ENCODE results near the gene LHFPL2.
"Not testable (repeated sequence)": the region's sequence is repeated elsewhere in the genome, so short reads cannot be mapped to it uniquely, and the experiment has no call there.

The LHFPL2 gene

DNA sequence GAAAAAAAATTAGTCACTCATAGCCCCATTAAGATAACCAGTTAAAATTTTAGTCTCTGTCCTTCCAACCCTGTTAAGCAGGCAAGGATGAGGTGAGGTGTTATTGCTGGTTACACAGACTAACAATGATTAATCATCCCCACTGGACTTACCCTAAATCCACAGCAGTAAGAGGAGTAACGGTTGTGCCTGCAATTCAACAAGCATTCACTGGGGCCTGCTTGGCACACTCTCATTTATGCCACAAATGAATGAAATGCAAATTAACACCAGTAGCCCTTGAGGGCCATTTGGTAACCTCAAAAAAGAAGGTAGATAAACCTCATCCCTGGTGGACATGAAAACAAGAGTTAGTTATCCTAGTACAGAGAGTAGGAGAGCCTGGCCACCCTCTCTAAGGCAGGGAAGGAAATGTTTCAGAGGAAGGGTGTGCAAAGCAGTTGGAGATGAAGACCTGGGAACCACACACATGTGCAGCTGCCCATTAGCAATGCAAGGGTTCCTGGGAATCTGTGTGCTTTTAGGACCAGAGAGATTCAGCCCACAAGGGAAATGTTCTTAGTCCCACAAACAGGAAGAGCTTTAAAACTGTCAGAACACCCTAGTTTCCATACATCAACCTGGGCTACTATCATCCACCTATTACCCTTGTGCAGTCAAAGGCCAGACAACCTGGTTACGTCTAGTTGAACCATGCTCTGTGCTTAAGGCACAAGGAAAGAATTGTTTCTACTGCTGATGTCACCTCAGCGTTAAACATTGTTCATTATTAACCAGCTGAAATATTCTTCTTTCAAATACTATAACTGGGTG is 7.7 kb downstream of the LHFPL2 start:
- no peak for DNase-seq (ENCODE audit: low read depth, low spot score)

DNA sequence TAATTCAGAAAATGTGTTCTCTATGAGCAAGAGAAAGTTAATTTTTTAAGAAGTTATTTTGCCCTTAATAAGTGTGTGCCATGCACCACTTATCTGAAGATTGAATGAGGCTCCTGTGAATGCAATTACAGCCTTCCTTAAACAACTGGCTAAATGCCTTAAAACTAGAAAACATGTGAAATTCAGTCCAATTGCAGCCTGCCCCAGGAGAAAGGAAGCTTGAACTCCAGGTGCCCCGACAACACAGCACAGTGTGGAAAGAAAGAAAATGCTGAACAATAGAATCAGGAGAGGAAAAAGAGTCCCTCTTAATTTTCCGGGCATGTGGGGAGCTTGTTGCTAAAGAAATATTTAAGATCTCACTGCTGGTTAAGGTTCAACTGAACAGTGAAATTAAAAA is 8.8 kb downstream of the LHFPL2 start:
- DNase-seq (ENCODE audit: low read depth, low spot score): no peak

DNA sequence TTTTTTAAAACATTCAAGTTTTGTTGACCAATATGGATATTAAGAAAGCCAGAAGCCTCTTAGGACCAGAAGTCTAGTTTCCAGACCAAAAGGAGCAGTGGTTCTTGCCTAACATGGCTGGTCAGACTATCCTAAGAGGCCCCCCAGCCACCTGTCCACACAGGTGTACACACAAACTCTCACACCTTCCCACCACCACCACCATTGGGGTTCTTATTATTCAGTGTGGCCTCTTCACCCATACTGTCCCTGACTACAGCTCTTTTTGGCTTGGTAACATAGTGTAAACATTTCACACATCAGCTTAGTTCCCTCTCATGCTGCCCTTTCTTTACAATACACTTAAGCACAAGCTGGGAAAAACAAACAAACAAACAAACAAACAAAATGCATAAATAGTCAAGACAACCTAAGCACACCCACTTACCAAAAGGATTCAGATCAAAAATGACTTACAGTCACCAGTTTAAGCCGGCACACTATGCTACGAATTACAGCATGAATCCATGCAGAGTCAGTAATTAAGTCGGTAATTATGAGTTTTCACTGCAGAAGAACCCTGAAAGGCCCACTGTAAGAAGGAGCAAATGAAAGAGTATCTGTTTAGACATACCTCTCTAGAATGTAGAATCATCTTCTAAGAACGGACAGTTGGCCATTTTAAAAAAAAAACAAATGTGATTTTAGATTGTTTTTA is 9.5 kb downstream of the LHFPL2 start:
- no peak for DNase-seq (ENCODE audit: low read depth, low spot score)

DNA sequence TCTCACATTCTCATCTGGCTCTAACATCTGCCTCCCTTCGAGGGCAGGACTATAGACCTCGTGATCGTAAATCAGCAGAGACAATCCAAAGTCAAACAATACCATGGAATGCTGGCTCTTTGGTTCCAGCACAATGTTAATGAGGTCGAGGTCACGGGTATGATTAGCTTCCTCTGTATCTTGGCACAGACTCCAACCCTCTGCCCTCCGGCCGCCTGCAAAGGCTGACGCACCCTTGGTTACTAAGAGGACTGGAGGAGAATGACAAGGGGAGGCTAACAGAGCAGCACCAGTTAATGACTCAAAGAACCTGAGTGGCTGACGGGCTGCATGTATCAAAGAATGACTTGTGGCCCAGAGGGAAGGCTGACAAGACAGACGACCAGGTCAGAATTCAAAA is 10.1 kb downstream of the LHFPL2 start:
- DNase-seq (ENCODE audit: low read depth, low spot score): no peak

DNA sequence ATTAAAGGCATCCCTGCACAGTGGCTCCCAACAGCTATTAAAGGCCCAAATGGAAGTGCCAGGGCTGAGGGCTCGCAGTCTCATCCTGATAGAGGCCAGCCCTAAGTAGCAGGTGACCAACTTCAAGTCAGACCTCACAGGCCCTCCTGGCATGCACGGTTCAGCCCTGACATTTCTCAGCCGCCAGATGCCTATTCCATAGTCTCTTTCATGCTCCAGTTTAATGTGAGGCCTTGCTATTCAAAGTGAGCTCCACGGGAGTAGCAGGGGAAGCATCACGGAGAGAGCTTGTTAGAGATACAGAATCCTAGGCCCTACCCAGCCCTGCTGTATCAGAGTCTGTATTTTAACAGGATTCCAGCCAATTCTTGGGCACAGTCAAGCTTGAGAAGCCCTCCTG is 11.1 kb downstream of the LHFPL2 start:
- no peak for DNase-seq (ENCODE audit: low read depth, low spot score)

DNA sequence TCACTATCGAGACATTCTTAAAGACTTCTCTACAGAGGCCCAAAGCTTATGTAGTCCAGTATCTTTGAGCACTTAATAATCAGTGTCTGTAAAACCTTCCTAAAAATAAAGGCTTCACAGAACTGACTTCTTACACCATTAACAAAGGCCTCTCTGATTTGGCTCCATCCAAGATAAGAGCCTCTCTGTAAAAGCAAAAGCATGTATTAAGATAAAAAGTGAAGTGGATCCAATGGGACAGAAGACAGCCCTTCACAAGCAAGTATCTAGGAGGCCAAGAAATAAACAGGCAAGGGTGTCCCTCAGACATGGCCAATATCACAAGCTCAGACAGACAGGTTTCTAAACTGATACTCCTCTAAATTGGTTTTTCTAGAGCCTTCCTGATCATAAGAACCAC is 11.9 kb downstream of the LHFPL2 start:
- no peak for DNase-seq (ENCODE audit: low read depth, low spot score)

DNA sequence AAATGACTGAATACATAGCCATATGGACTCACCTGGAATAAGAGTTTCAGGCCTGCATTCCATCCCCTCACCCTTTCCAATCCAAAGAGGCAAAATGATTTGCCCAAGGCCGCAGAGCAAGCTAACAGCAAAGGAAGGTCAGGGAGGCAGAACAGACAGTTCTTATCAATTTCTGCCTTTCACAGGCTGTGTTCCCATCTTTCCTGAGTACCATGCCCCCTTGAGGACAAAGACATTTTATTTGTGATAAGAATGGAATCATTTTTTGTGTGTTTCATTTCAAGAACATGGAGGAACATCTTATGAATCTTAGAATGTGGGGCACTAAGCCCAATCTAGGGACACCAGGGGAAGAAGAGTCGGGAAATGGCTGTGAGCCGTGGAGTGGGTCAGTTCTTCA is 13.9 kb downstream of the LHFPL2 start:
- no peak for DNase-seq (ENCODE audit: low read depth, low spot score)

DNA sequence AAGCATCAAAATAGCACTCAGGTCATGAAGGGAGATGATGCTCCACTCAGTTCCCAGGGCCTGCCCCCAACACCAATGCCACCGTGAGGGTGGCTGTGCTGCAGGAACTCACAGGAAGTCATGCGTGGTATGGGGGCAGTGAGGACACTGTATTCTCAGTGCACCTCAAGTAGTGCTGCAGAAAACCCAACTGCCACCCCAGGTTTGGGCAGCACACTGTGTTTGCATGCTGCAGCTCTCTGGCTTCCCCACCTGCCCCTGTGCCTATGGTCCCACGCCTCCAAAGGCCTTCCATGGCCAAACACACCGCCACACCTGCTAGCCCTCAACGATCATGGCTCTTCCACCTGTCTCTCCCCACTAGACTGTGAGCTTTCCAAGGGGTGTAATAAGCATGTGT is 14.3 kb downstream of the LHFPL2 start:
- DNase-seq (ENCODE audit: low read depth, low spot score): no peak

DNA sequence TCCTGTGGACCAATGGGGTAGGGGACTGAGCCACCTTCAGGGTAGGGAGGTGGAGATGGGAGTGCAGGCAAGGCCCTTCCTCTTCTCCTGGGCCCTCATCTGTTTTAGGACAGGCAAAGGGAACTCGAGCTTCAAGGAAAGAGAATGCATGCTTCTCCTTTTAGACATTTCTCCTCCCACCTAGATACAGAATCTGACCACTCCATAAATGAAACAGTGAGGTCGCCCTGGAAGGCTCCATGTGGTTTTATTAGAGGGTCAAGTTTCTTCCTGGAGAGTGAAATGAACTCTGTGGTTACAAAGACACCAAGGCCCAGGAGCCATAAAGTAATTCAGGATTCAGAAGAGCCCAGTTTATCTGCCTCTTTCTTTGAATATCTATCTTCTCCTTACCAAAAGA is 14.9 kb downstream of the LHFPL2 start:
- no peak for DNase-seq (ENCODE audit: low read depth, low spot score)

DNA sequence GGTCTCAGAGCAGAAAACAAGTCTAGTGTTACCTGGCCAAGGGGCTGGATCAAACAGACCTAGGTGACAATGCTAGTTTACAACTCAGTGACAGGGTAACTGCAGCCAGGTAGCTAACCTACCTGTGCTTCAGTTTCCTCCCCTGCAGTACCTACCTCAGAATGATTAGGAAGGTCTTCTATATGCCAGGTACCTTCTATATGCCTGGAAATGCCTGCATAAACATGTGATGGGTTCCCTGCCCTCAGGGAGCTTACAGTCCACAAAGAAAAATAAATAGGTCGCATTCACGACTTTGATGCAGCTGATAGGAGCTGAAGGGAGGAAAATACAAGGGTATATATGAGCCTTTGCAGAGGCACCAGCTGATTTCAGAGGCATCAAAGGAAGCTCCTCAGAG is 16.1 kb downstream of the LHFPL2 start:
- DNase-seq (ENCODE audit: low read depth, low spot score): no peak

DNA sequence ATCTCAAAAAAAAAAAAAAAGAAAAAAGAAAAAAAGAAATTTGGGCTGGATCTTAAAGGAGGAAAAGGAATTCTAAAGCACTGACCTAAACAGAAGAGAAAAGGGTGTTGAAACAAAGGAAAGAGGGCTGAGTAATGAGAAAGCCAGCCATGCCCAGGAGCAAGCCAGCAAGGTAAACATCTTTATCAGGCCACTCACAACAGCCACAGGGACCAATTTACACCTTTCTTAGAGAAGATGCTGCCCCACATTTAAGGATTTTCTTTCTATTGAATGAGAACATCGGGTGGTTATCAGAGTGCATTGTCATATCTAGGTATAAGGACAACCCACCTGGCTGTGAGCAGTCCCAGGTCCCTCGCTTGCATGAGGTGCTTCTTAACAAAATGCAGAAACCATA is 16.6 kb downstream of the LHFPL2 start:
- no peak for DNase-seq (ENCODE audit: low read depth, low spot score)

DNA sequence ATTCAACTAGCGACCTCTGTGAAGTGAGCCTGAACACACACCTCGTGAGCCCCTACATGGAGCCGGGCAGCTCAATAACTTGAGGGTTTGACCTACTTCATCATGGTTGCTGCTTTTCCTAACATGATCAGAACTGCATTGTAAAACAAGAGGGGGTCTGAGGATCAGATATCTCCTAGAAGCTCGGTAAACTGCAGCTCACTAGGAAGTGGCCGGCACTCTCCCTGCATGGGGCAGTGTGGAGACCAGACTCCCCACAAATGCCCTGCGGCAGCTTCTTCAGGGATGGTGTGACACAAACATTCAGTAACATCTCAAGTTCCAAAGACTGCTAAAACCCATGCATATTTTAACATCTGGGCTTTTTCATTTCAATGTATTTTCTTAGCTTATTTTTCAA is 18.5 kb downstream of the LHFPL2 start:
- DNase-seq (ENCODE audit: low read depth, low spot score): no peak

DNA sequence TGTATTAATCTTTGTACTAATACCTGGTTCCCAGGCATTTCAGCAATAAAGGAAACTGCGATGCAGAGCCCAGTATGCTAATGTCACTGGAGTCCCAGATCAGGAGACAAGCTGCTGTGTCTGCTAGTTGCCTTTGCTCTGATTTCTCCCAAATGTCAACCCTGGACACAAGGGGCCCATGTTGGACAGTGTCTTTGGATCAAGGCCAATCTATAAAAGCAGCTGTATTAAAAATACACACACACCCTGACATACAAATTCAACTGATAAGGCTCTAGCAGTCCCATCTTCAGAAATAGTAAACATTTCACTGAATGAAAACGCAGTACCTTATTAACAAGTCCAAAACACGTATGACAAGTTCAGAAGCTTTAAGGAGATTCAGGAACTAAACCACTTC is 18.9 kb downstream of the LHFPL2 start:
- DNase-seq (ENCODE audit: low read depth, low spot score): no peak

DNA sequence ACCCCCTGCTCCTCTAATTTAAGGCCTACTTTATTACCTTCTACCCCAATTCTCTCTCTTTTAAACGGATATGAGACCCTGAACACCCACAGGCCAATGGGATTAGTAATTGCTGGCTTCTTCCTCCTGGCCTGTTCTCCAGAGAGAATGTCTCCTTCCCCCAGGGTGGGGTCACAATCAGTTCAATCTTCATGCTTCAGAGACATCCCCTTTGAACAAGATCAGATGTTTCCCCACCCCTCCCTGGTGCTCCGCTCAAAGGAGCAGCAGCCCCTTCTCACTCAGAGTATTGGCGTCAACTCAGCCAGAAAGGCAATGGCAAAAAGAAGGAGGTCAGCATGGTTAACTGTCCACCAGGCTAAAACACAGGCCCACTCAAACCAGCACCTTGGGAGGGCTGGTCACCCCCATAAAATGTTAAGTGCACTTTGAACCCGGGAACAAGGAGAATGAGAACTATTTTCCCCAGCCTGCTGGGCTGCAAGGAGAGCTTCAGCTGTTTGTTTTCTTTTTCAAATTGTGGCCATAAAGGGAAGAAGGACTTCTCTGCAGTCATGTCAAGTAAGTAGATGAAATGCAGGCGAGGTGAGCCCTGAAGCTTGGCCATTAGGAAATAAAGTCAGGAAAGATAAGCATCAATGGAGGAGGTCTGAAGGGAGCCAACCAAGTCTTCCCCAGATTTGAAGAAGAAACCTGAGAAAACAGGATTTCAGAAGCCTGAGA is 20.1 kb downstream of the LHFPL2 start:
- DNase-seq (ENCODE audit: low read depth, low spot score): no peak

DNA sequence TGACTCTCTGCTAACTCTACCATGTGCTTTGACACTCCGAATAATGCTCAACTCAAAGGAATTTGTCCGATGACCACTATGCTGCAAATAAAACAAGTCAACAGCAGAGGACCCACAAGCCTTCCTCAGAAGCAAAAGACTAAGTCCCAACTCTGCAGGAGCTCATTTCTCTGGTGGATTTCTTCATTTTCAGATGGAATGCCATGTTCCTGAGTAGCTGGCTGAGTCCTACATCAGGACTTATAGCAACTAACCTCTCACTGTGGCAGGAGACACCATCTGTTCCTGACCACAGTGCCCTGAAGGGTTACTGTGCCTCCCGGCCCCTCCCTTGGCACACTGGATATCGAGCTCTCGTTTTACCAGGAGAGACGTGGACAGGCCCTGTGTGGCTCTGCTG is 20.8 kb downstream of the LHFPL2 start:
- no peak for DNase-seq (ENCODE audit: low read depth, low spot score)

DNA sequence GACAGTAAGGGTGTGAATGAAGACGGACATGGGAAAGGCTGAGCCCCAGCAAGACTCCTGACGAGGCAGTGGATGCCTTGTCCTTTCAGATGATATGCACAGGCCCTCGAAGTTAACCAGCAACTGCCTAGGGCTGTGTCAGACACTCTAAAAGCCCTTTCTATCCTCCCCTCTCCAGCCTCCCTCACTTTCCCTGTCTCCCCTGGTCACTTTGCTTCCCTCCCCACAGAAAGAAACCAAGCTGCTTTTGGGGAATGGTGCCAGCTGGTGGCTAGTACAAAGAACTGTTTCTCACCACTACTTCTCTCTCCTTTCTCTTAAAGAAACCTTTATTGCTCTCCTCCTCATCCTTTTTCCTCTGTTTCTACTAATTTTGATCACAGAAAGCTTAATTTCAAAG is 21.4 kb downstream of the LHFPL2 start:
- no peak for DNase-seq (ENCODE audit: low read depth, low spot score)

DNA sequence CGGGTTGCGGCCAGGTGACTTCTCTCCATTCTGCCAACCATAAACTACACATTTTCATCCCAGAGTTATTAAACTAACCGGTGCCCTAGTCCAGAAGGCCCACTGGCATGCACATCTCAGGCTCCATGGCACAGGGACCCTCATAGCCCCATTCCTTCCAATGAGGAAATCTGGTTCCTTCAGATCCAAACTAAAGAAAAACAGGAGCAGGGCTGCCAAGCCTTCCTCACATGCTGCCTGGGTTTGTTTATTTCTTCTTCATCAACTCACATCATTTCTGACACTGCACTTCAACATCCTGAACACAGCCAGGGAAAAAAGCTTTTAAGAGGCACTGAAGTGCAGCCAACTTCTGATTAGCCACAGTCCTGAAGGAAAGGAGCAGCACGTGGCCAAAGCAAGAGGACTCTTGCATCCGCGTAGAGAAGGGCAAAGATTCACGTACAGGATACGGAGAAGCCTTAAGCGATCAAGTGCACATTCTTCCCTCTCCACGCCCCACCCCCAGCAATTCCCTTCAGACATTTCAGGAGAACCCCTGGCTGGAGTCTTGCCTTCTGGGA is 22.5 kb downstream of the LHFPL2 start:
- DNase-seq (ENCODE audit: low read depth, low spot score): no peak

DNA sequence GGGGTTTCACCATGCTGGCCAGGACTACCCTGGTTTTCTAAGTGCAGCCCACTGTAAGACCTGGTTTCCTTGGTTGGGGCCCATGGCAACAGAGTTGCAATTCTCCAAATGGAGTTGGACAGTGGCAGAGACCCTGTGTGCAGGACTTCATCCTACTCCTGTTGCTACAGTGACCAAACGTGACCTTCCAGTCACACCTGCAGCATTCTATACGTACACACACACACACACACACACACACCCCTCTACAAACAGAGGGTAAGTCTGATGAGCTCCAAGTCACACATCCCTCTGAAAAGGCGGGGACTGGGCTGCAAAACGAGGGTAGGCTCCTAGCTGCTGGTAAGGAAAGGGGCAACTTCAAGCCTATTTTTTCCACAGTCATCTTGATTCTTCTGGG is 23.6 kb downstream of the LHFPL2 start:
- no peak for DNase-seq (ENCODE audit: low read depth, low spot score)

DNA sequence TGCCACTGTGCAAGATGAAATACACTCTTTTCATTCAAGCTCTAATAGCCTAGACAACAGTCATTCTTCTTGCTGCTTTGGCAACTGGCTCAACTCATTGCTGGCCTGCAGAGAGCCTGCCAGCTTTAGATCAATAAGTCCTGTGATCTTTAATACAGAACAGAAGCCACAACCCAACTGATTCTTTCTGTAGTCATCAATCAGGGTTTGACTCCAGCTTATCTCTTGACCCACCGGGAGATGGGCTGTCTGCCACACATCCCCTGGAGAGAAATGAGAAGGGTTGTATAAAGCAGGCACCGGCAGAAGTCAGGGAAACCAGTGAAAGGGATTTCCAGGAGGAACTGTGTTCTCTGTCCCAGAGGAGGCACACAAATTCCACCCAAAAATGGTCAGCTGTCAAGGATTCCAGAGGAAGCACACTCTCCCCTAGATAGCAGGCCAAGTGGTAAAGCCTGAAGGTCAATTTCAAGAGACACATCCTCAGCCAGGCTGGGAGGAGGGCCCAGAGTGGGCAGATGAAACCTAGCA is 24.5 kb downstream of the LHFPL2 start:
- no peak for DNase-seq (ENCODE audit: low read depth, low spot score)

DNA sequence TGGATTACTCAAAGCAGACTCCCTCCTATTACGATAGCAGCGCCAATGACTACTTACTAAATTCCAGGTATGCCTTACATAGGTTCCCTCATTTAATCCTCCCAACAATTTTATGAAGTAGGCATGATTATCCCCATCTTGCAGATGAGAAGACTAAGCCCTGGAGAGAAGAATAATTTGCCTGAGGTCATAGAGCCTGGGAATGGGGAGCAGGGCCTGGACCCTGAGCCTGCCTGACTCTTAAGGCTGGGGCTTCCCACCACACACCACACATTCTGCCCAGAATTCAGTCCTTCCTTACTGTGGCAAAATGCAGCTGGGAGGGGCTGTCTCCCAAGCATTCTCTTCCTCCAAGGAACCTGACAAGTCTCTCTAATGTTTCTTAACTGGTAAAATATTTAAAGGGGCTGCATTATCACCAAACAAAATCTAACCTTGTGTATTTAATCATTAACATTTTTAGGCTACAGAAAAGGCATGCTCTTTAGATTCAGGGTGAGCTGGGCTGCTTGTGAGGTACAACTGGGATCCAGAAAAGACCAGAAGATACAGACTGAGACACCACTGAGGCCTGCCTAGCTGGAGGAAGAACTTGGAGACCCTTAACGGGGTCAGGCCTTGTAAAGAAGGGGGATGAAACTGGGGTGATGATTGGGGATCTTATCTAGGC is 26.1 kb downstream of the LHFPL2 start:
- no peak for DNase-seq (ENCODE audit: low read depth, low spot score)

DNA sequence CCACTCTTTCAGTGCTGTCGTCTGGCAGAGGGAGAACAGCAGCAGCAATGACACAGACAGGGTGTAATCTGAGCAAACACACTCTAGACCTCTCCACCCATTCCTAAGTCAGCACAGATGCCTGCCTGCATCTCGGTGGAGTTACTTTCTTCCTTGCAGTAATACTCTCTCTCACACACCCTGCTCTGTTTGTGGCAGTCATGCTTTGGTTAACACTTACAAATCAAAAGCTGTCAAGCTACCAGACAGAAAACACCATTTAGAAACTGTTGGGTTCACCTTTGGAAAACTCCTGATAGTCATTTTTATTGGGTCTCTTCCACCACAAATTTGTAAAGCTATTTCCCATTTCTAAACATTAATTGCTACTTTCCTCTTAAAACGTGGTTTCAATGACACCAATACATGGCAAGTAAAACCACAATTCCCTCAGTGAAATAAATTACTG is 27.3 kb downstream of the LHFPL2 start:
- no peak for DNase-seq (ENCODE audit: low read depth, low spot score)

DNA sequence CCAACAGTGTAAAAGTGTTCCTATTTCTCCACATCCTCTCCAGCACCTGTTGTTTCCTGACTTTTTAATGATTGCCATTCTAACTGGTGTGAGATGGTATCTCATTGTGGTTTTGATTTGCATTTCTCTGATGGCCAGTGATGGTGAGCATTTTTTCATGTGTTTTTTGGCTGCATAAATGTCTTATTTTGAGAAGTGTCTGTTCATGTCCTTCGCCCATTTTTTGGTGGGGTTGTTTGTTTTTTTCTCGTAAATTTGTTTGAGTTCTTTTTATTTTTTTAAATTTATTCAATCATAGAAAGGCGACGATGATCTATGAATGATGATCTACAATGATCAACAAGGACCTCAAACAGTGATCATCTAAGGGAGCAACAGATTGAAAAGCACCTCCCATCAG is 28.5 kb downstream of the LHFPL2 start:
- DNase-seq (ENCODE audit: low read depth, low spot score): not testable (repeated sequence)

All from smooth muscle cell of the brain vasculature (primary cell).